DMS114 treated with DMSO at 0.1 percent for 48 hours (cell line): ENCODE measurements around the gene TSC2.
"Not testable (repeated sequence)": the region's sequence is repeated elsewhere in the genome, so short reads cannot be mapped to it uniquely, and the experiment has no call there.

Experiments used
- DNase-seq: peaks from one replicate; lab custom pipeline; 2025; ENCODE audit not compliant: unreplicated experiment; lab: John Stamatoyannopoulos, UW

Gene TSC2

DNA sequence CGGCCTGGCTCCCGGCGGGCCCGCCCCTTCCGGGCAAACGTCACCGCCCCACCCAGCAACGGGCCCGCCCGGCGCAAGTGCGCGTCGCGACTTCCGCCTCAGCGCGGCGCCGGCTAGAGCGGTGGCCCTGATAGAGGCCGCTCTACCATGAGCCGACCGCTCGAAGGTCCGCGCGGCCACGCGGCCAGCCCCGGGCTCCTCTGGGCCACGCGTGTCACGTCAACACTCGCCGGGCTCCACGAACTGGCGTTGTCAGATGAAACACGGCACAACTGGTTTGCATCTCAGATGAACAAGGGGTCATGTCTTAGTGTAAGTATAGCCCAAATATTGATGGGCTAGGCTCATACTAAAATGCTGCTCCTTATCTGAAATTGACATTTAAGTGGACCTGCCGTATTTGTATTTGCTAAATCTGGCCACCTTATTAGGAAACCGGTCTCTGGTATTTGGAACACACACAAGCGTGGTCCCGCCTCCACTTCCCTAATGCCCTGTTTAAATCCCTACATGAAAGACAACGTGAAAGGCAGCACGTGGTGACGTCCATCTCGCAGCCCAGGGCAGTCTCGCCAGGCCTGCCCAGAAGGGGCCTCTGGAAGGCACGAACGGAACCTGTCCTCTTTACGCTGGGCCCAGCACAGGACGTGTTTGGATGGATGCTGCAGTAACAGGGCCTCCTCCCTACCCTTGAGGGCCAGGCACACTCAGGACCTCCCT lies 37.8 kb upstream of the TSC2 start, which contains the start of gene ZNF598:
ZNF598 (minus strand) TSS at position 31 of the 720 bp plus-strand sequence.
- peak; percentile 50 for DNase-seq

DNA sequence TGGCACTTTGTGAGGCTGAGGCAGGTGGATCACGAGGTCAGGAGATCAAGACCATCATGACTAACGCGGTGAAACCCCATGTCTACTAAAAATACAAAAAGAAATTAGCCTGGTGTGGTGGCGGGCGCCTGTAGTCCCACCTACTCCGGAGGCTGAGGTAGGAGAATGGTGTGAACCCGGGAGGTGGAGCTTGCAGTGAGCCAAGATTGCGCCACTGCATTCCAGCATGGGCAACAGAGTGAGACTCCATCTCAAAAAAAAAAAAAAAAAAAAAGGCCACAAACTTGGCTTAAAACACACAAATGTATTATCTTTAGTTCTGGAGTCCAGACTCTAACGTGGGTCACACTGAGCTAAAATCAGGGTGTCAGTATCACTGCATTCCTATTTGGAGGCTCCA lies 36.1 kb upstream of the TSC2 start:
- not testable (repeated sequence) for DNase-seq

DNA sequence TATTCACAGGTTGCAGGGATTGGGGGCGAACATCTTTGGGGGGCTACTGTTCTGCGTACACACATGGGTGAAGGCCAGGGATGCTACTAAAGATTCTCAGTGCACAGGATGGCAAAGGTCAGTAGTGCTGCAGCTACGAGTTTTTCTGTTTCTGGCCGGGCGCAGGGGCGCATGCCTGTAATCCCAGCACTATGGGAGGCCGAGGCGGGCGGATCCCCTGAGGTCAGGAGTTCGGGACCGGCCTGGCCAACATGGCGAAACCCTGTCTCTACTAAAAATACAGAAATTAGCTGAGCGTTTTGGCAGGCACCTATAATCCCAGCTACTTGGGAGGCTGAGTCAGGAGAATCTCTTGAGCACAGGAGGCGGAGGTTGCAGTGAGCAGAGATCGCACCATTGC lies 34.3 kb upstream of the TSC2 start:
- no peak for DNase-seq

DNA sequence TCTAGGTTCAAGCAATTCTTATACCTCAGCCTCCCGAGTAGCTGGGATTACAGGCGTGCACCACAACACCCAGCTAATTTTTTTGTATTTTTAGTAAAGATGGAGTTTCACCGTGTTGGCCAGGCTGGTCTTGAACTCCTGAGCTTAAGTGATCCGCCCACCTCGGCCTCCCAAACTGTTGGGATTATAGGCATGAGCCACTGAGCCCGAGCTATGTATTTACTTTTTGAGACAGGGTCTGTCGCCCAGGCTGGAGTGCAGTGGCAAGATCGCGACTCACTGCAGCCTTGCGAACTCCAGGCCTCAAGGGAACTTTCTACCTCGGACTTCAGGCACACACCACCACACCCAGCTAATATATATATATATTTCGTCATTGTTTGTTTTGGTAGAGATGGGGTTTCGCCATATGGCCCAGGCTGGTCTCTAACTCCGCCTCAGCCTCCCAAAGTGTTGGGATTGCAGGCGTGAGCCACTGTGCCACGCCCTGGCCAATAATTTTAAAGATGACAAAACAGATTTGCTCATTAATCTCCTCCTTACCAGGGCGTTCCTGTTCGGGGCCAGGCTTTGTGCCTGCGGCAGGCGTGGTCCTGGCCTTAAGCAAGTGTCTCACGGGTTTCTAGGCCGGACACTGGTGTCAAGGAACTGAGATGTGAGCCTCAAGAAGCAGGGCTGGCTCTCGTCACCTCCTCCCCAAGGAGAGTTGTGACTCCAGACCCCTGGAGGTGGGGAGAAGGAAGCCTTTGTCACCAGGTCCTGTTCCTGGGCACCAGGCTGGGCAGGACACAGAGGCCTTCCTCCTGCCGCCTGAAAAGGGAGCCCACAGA lies 32.5 kb upstream of the TSC2 start:
- no peak for DNase-seq

DNA sequence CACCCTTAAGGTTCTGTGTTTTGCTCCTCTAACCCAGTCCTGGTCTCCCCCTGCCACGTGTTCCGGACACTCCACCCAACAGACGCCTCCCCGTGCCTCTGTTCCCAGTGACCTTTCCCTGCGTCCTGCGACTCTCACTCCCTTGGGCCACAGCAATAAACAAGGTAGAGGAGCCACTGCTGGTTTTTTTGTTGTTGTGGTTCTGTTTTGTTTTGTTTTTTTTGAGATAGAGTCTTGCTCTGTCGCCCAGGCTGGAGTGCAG lies 31.9 kb upstream of the TSC2 start:
- DNase-seq = no peak

DNA sequence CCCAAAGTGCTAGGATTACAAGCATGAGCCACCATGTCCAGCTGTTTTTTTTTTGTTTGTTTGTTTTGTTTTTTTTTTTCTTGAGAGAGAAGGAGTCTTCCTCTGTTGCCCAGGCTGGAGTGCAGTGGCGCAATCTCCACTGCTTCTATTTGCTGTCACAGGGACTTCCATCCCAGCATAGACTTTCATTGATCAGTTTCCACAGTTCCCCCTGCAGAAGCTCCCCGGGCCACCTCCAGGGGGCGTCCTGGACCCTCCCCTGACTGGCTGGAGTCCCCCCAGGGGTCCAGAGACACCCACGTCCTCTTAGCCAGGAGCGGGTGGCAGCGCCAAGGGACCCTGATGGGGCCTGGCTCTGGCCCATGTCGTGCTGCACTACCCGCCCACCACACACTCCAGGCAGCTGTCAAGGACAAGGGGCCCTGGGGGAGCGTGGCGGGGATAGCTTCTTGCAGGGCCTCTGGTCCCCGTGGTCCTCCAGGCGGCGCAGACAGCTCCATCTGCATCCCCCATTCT lies 31.3 kb upstream of the TSC2 start:
- DNase-seq = no peak

DNA sequence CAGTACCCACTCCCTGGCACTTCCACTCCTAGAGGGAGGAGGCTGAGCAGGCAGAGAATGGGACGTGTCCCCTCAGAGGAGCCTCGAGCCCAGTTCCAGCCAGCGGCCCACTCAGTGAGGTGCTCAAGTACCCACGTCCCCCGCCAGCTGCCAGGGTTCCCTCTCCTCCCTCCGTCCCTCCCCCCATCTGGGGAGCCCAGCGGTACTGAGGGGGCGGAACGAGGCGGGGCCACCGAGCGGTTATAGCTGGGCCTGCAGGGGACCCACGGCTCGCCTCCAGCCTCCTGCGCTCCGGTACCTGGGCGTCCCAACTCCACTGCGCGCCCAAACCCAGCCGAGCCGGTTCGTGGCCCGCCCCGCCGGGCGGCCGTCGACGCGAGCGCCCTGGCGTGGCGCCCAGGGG lies 28.3 kb upstream of the TSC2 start, which contains the start of gene NPW:
NPW (plus strand) TSS at position 268 of the 403 bp plus-strand sequence.
- no peak for DNase-seq

DNA sequence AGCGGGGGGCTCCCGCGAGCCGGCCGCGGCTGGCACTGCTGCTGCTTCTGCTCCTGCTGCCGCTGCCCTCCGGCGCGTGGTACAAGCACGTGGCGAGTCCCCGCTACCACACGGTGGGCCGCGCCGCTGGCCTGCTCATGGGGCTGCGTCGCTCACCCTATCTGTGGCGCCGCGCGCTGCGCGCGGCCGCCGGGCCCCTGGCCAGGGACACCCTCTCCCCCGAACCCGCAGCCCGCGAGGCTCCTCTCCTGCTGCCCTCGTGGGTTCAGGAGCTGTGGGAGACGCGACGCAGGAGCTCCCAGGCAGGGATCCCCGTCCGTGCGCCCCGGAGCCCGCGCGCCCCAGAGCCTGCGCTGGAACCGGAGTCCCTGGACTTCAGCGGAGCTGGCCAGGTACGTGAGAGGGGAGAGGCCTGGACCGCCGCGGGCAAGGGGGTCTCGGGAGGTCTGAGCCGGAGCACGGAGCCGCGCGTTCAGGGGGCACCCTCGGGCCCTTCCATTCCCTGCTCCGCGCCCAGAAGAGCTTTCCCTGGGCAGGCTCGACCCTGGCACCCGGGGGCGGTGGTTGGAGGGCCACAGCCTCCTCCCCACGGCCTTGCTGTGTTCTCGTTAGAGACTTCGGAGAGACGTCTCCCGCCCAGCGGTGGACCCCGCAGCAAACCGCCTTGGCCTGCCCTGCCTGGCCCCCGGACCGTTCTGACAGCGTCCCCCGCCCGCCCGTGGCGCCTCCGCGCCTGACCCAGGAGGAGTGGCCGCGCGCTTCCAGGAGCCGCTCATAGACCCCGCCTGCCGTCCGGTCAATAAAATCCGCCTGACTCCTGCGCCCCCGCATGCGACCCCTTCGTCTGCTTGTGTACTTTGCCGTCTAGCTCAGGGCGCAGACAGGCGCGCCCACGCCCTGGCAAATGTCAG lies 27.6 kb upstream of the TSC2 start:
- DNase-seq = no peak

DNA sequence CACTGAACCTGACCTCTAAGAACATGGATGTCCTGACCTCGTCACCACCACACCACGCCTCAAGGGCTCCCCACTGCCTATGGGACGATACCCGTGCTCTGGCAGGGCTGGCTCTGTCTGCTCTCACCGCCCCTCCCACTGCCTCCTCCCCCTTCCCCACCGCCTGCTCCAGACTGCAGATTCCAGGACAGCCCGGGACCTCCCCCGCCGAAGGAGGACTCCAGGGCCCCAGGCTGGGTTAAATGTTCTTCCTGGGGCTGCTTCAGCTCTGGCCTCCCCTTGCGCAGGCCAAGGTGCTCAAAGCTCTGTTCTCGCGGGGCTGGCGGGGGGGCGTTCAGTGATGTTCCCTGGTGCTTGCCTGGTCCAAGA lies 25.1 kb upstream of the TSC2 start:
- peak; percentile 71 for DNase-seq

DNA sequence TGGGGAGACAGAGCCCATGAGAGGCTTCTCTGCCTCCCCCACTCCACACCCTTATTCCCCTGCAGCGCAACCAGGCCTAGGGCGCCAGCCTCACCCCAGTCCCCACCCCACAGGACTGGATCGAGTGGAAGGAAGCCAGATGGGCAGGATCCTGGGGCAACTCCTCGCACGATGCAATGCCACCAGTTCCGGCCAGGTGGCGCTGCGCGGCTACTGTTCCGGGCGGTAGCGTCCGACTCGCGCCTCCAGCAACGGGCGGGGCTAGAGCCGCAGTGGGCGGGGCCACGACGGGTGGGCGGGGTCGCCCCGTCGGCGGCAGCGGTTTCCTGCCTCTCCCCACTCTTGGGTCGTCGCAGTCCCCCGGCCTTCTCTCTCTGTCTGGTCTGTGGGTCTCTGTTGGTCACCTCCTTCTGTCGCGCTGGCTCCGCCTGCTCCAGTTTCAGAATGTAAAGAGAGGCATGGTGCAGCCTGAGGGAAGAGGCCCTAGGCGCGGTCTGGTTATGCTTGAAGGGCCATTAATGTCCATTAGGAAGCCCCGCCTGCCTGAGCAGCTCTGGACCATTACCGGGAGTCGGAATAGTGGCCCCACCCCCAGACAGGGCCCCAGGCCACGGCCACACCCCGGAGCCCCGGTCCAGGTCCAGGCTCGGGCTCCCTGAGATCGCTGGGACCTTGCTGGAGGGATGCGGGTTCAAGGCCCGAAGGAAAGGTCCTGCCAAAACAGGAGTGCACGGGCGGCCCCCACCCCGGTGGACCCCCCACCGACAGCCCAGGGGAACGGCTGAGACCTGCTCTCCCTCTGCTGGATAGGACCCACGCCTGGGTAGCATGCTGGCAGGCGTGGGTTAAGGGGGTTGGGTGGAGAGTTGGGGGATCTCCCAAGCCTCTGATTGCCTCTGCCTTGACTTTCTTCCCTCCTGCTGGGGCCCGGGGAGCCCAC lies 24.4 kb upstream of the TSC2 start:
- peak; percentile 71 for DNase-seq

DNA sequence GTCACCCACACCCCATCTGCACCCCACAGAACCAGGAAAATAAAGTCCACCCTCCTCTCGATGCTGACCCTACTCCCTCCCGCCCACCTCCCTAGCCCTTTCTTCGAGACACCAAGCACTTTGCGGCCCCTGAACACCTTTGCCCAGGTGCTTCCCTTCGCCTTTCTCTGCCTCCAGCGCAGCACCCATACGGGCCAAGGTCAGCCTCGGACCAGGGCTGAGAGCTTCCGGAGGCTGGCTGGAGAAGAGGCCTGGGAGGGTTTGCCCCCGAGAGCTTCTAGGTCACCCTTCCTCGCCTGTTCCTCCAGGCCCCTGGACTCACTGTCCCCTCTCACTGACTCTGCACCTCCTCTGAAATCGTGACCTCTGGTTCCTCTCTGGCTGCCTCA lies 23.8 kb upstream of the TSC2 start:
- DNase-seq = no peak

DNA sequence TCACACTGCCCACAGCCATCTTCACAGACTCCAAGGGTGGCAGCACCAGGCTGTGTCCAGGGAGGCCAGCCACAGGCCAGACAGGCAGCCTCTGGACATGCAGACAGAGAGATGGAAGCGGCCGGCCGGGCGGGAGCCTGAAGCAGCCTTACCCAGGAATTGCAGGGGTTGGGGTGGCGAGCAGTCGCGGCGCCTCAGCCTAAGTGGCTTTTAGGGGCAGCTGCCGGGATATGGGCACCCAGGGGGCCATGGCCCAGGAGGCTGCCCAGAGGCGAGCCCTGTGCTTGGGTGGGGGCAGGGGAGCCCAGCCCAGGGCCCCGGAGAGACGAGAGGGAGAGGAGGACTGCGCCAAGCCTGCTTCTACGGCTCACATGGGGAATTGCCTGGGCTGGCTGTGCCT lies 22.5 kb upstream of the TSC2 start:
- no peak for DNase-seq

DNA sequence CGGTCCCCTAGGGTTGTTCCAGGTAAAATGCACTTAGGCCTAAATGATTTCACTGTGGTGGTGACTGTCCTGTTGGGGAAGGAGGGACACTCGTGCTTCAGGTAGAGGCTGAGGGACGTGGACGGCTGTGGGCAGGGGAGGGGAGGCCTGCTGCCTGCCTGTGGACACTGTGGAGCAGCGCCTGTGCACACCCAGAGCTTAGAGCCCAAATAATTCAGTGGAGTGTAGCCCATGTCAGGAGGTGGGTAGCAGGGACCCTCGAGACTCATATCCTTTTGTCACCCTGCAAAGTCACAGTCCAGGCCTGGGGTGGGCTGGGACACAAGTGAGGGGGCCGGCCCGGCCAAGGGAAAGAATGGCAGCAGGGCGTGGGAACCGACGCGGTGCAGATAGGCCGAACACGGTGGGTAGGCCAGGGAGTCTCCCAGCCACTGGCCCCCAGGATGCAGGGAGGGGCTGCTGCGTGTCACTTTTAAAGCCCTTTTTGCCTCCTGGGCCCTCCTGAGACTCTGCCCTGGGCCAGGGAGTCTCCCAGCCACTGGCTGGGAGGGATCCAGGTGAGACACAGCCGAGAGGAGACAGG lies 21.8 kb upstream of the TSC2 start:
- no peak for DNase-seq

DNA sequence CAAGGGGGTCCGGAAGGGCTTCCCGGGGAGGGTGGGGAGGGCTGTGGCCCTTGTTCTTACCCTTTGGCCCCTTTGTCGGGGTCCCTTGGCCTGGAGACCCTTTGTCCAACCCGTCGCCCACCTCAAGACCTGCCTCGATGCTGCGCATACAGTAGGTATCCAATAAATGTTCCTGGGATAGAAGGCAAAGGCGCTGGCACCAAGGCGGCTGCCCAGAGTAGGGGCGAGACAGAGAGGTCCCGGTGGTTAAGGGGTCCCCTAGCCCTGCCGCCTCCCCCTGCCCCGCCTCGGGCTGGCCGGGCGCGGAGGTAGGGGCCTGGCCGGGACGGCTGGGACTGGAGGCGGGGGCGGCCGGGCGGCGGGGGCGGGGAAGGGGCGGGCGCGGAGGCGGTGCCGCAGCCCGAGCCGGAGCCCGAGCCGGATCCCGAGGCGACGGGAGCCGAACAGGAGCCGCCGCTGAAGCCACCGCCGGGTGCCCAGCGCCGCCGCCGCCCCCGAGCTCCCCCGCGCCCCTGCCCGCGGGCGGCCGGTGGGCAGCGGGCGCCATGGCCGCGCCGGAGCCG lies 21.2 kb upstream of the TSC2 start, which contains the start of gene NHERF2:
NHERF2 (plus strand) TSS at position 442 of the 563 bp plus-strand sequence; CDS start at position 546, 104 bp downstream.
- DNase-seq = no peak

DNA sequence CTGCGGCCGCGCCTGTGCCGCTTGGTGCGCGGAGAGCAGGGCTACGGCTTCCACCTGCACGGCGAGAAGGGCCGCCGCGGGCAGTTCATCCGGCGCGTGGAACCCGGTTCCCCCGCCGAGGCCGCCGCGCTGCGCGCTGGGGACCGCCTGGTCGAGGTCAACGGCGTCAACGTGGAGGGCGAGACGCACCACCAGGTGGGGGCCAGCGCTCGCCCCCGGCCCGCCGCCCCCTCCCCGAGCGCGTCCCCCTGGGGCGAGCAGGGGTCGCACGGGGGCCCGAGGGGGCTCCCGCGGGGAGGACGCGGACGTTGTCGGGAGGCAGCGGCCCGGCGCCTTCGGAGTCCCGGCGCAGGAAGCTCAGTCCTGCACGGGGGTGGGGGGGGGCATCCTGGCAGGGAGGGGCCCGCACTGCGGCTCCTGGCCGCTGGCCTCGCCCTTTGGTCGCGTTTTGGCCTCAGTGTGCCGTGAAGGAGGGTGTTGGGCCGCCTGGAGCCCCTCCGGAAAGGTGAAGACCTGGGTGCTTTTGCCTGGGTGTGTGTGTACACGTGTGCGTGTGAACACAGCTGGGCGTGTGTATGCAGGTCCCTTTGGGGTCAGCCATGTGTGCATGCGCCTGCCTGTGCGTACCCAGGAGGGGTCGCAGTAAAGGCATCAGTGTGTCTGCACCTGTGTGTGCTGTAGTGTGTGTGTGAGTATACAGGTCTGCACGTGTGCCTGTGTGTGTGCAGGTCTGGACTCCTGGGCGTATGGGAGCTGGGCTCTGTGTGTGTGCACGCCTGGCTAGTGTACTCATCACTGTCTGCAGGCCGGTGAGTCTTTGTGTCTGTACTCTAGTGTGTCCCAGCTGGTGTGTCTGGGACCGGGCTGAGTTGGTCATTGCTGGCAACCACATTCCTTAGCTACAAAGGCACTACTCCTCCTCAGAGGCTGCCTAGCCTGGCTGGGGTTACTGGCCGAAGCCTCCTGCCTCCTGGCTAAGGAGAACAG lies 20.5 kb upstream of the TSC2 start:
- no peak for DNase-seq

DNA sequence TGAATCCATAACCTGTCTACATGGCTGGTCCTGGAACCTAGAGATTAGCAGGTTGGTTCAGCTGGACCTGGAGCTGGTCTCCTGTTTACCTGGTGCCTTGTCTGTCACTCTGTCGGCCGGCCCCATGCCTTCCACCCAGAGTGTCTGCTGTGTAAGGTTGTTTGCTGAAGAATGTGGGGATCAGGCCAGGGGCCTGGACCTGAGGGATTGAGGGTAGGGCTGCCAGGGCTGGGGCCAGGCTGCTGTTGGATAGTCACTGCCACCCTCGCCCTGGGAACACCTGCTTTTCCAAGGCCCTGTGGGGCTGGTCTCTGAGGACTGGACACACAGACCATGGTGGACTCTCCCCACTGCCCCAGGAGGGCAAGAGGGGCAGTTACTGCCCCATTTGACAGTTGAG lies 19.6 kb upstream of the TSC2 start:
- DNase-seq = no peak

DNA sequence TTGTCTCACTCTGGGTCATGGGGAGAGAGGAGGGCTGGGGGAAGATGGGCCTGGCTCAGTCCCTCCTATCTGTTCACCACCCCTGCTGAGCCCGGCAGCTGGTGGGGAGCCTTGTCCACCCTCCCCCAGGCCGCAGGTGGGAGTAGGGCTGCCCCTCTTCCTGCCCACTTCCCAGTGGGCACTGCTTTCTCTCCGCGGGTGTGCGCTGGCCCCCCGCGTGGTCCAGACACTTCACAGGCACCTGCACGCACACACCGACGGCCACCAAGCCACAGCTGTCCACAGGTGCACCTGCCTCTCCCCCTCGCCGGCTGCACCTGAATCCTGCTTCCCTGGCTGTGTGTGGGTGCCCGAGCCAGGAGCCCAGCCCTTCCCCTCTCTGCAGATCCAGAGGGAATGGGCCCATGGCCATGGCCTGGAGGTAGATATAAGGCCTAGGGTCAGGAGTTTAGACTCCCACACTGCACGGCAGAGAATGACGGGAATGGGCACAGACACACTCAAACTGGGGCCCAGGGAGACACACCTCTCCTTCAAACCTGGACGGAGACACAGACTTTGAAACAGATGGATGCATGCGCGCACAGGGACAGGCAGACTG lies 19.1 kb upstream of the TSC2 start:
- no peak for DNase-seq

DNA sequence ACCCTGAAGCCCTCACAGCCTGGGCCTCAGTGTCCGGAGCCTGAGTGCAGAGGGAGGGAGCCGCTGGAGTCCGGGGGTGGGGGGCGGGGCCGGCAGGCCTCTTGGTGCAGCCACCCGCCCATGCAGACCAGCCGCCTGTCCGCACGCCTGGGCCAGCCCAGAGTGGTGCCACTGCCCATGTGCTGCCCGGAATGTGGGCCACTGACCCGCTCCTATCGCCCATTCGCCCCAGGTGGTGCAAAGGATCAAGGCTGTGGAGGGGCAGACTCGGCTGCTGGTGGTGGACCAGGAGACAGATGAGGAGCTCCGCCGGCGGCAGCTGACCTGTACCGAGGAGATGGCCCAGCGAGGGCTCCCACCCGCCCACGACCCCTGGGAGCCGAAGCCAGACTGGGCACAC lies 18.4 kb upstream of the TSC2 start:
- no peak for DNase-seq
